ENCODE results near the gene OR5AU1.
A peak's percentile ranks its signal among the peaks of the same experiment; 100 is the strongest.
"Not testable (repeated sequence)": the region's sequence is repeated elsewhere in the genome, so short reads cannot be mapped to it uniquely, and the experiment has no call there.

The OR5AU1 gene

GRCh38 chr14:21169573-21169972, 13.7 kb upstream of the OR5AU1 start:
- no peak for DNase-seq

DNA sequence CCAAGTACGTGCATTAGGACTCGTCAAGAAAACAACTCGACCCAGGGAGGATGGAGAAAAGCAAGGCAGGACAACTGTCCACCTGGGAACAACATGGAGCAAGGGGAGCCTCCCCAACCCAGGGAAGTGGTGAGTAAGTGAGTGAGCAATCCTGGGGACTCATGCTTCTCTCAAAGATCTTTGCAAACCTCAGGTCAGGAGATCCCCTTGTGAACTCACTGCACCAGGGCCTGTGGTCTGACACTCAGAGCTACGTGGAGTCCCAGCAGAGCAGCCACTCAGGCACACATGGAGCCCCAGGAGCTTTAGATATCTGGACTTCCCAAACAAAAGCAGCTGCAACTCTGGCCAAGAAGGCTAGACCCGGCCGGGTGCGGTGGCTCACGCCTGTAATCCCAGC, 12.2 kb upstream of the OR5AU1 start:
- no peak for DNase-seq

- not testable (repeated sequence) for DNase-seq
Observed at GRCh38 chr14:21165670-21166069, 9.8 kb upstream of the OR5AU1 start.

- DNase-seq, result not testable (repeated sequence)
Observed at GRCh38 chr14:21165002-21165605, 9.2 kb upstream of the OR5AU1 start.

DNA sequence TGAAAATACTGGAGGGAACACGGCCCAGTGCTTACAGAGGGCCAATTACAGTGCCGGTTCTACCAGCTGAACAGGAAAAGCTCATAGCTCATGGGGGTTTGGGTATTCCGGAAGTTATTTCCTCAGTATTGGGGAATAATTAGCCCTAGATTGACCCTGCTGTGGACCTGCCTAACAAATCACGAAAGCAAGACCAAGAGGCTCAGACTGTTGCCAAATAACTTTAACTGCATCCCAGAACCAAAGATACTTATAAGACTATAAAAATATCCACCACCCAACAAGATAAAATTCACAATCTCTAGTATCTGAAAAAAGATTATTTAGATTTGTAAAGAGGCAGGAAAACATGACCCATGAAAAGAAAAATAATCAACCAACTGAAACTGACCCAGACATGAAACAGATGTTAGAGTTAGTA, 8.0 kb upstream of the OR5AU1 start:
- no peak for DNase-seq

DNA sequence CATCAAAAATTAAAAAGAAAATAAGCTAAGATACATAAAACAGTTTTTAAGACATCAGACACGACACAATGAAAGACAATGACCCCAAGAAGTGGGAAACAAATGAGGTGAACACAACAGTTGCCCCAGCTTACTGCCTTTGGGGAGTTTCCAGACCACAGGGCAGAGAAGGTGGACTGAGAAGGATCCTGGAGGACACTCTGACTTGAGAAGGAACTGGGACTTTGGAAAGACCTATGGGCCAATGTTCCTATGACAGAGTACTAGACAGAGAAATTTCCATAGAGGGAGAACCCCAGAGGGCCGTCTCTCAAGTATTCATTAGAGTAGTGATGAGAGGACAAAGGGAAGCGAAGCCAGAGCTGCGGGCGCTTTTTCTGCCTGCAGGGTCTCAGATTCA, 6.2 kb upstream of the OR5AU1 start:
- peak in 1 of 2 donors; percentile 9 for DNase-seq

- no peak for DNase-seq
Observed at GRCh38 chr14:21160061-21160610, 4.3 kb upstream of the OR5AU1 start.

GRCh38 chr14:21158175-21158574, 2.3 kb upstream of the OR5AU1 start:
- not testable (repeated sequence) for DNase-seq

DNA sequence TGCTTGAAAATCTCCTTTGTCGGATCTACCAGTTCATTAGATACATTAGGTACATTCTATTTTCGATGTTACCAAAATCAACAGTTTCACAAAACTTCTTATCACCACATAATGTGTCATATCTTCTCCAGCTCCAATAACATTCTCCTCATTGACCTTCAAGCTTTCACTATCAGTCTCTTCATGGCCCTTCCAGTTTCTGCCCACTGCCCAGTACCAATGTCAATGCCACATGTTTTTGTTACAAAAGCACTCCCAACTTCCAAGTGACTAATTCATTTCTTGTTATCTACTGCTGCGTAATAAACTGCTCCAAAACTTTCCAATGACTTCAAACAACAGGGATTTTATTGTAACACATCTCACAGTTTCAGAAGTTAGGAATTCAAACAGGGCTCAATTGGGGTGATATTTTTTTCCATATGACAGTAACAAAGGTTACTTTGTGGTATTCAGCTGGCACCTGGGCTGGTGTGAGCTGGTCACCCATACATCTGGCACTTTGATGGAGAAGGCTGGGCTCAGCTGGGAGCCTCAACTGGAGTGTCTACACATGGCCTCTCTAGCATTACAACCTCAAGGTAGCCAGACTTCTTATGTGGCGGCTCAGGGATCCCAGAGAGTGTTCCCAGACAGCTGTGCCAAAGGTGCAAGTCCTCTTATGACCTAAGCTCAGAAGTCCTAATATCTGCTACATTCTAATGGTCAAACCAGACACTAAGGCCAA, 6.1 kb downstream of the OR5AU1 start:
- DNase-seq, result no peak

GRCh38 chr14:21145437-21145836, 10.4 kb downstream of the OR5AU1 start:
- no peak for DNase-seq

DNA sequence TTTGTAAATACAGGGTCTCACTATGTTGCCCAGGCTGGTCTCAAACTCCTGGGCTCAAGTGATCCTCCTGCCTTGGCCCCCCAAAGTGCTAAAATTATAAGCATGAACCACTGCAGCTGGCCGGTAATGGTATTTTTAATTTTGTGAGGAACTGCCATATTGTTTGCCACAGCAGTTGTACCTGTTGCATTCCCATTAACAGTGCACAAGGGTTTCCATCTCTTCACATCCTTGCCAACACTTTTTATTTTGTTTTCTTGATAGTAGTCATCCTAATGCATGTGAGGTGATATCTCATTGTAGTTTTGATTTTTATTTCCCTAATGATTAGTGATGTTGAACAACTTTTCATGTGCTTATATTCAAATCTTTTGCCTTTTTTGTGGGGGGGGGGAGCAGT, 13.5 kb downstream of the OR5AU1 start:
- DNase-seq, result no peak

DNA sequence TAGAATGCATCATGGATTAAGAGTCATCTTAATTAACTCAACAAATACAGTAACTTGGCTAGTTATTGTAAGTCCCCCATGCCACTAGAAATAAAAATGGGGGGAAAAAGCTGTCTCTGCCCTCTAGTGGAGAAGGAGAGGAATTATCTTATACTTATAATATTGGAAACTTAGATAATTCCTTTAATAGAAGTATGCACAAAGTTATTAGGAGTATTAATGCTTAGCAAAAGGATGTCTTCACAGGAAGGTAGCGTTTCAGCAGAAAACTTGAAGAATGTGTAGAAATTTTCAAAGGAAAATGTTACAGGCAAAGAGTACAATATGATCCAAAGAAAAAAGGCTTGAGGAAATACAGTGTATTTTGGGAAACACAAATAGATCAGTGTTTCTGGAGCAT, 19.8 kb downstream of the OR5AU1 start:
- peak; percentile 5 to 12 for DNase-seq

- DNase-seq, result no peak
Observed at GRCh38 chr14:21133901-21134300, 22.0 kb downstream of the OR5AU1 start.

GRCh38 chr14:21123429-21123828, 32.4 kb downstream of the OR5AU1 start:
- no peak for DNase-seq

- no peak for DNase-seq
Observed at GRCh38 chr14:21121122-21121521, 34.7 kb downstream of the OR5AU1 start.

- peak; percentile 40 to 73 for DNase-seq
Observed at GRCh38 chr14:21120686-21121085, 35.2 kb downstream of the OR5AU1 start.

DNA sequence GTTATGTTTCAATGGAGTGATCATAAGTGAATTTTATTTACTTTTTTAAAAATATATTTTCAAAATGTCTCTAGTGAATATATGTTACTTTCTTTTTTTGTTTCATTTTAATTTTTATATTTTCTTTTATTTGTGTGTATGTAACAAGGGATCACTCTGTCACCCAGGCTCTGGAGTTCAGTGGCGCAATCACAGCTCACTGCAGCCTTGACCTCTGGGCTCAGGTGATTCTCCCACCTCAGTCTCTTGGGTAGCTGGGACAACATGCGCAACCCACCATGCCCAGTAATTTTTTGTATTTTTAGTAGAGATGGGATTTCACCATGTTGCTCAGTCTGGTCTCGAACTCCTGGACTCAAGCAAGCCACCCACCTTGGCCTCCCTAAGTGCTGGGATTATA, 36.9 kb downstream of the OR5AU1 start:
- no peak for DNase-seq

DNA sequence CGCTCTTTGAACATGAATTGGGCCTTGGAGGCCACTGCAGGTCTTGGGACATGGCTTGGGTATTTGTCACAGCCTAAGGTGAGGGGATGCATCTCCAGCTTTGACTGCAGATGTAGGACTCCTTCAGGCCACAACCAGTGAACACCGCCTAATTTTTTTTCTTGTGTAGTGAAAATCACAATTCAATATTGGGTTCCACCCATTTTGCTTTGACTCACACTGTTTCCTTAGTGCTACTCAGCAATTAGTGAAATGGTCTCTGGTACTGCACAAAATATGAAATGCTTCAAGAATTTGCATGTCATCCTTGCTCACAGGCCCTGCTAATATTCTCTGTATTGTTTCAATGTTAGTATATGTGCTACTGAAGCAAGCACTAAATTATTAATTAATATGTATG, 42.5 kb downstream of the OR5AU1 start:
- DNase-seq, result no peak

GRCh38 chr14:21112255-21112654, 43.6 kb downstream of the OR5AU1 start:
- DNase-seq, result no peak

DNA sequence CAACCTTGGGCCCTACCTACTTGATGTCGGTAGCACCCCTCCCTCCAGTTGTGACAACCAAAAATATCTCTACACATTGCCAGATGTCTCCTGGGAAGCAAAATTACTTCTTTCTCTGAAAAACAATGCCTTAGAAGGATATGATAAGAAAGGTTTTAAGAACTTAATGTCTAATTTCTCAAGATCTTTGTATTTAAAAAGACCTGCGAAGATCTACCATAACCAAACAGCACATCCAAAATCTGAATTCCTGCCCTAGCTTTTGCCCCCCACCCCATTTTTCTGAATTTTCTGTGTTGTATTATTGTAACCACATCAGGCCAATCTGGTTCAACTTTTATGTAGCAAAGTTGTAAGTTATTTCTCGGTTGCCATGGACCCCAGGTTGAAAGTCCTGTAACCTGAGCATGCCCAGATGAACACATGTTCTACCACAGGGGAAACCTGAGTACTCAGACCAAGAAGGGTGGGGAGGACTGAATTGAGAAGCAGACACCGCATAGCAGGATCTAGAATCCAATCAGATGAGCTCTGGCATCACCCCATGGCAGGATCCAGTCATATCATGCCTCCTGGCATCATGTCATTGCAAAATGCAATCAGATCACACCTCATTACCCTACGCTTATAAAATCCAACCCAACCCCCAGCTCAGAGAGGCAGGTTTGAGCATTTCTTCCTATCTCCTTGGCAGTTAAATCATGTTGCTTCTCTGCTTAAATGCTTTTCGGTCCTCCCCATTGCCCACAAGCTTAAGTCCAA, 46.3 kb downstream of the OR5AU1 start:
- no peak for DNase-seq

- no peak for DNase-seq
Observed at GRCh38 chr14:21108791-21109190, 47.1 kb downstream of the OR5AU1 start.

DNA sequence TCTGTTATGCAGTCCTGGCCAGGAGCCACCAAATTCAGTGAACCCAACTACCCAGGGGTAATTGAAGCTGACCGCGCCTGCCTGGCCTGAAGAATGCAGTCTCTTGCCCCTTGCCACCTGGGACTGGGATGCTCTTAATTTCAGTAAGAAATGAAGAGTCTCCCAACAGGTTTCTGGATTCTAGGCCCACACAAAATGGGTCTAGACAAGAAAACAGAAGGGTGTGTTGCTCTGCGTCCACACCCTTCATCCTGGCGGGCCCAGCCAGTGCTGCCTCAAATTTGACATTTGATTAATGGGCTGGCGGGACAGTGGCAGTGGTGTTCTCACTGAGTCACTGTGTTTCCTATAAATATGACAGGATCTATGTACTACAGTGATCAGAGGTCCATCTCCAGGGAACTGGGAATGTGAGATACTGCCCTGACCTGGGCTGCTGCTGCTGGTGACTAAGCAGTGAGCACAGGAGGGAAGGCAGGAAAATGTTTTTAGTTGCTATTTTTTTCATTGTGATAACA, 48.5 kb downstream of the OR5AU1 start:
- DNase-seq, result no peak
